GM20000 (cell line): ENCODE results near the gene RAB11FIP3.

Experiments
- DNase-seq: peaks from one replicate; pipeline ENCODE4 v3.0.0; 2012; ENCODE audit warnings: low spot score
- CTCF ChIP-seq: IDR thresholded peaks from 2 replicates; pipeline ENCODE4 v1.5.1; 2012; ENCODE audit warnings: mild to moderate bottlenecking, control low read depth; ENCODE audit errors: extremely low read depth, missing control alignments

Gene RAB11FIP3

GRCh38 chr16:507996-508395 is 82.5 kb downstream of the RAB11FIP3 start:
- DNase-seq = no peak
- TF ChIP-seq CTCF = no peak

DNA sequence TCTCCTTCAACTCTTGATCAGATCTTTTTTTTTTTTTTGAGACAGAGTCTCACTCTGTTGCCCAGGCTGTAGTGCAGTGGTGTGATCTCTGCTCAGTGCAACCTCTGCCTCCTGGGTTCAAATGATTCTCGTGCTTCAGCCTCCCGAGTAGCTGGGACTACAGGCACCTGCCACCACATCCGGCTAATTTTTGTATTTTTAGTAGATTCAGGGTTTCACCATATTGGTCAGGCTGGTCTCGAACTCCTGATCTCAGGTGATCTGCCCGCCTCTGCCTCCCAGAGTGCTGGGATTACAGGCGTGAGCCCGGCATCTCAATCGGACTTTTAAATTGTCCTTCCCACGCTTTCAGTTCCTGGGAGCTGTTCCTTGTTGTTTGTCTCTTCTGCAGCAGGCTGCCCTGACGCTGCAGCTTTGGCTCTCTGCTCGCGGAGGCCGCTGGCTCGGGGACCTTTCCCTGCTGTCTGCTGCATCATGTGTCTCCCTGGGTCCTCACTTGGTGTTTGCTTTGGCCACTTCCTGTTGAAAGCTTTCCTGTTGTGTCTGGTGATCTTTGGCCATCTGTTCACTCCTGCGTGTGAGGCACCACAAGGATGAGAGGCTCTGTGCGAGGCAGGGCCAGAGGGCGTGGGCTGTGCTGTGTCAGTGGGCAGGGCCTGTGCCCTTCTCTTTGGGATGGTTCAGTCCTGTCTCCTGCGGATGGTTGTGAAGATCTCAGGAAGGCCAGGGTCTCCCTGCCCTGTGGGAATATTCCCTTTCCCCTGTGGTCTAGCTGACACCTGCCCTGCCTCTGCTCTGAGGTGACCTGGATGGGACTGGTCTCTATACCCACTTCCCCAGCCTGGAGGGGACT is 83.7 kb downstream of the RAB11FIP3 start:
- no peak for DNase-seq
- no peak for TF ChIP-seq CTCF

DNA sequence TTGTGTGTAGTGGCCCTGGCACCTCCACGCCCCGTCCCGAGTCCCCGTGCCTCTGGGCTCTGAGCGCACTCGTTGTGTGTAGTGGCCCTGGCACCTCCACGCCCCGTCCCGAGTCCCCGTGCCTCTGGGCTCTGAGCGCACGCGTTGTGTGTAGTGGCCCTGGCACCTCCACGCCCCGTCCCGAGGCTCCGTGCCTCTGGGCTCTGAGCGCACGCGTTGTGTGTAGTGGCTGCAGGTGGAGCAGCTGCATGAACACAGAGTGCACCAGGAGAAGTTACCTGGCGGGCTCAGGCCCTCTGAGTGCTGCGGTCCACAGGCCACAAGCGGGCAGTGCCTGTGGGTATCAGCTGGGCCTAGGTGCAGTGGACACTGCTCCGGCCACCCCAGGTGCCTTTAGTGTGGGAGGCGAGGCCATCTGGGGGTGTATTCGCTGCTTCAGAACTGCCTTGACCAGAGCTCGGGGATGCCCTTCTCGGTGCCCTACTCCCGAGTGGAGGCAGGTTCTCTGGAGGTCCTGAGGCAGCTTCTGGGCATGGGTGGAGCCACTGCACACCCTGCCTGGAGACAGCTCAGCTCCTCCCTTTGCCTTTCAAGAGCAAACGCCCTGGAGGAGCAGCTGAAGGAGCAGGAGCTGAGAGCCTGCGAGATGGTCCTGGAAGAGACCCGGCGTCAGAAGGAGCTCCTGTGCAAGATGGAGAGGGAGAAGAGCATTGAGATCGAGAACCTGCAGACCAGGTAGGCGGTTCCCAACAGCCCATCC is 84.8 kb downstream of the RAB11FIP3 start:
- DNase-seq = no peak
- no peak for TF ChIP-seq CTCF

DNA sequence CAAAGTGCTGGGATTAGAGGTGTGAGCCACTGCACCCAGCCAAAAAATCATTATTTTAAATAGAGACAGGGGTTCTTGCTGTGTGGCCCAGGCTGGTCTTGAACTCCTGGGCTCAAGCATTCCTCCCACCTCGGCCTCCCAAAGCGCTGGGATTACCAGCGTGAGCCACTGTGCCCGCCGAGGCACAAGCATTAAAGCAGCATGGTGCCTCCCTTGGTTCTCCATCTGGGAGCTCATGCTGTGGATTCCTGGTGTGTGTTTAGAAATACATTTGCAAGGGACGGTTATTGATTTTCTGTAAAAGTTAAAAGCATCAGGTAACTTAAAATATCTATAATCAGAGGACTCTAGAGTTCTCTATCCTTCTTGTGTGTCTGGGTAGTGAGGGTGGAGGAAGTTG is 87.4 kb downstream of the RAB11FIP3 start:
- DNase-seq = no peak
- TF ChIP-seq CTCF = no peak

DNA sequence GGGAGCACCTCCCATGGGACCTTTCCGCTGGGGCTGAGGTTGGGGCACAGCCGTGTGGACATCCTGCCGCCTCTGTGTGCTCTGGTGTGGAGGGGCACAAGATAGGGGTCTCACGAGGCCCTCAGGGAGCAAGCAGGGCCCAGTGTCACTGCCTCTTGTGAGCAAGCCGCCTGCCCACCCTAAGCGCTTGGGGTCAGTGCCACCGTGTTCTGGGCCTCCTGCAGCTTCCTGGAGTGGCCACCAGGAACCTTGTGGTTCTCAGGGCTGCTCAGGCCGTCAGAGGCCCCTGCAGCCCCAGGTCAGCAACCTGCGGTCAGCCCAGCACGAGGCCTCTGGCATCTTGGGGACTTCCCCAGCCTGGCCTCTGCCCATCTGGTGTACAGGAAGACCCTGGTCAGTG is 88.5 kb downstream of the RAB11FIP3 start:
- TF ChIP-seq CTCF = no peak
- DNase-seq = no peak

- TF ChIP-seq CTCF = no peak
- DNase-seq = no peak
Observed at GRCh38 chr16:515175-515938, 89.9 kb downstream of the RAB11FIP3 start.

DNA sequence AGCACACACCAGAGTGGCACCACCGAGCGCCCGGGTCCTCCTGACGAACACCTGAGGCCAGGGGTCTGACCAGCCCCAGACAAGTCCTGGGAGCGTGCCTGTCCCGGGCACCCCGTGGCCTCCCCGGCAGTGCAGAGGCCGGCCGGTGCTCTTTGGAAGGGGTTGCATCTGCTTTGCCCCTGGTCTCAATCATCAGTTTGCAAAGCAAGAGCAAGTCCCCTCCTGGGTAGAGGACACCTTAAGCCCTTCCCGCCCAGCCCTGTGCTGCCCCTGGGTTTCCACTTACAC is 90.4 kb downstream of the RAB11FIP3 start:
- DNase-seq = no peak
- no peak for TF ChIP-seq CTCF
